Activated T-cell treated with anti-CD3 and anti-CD28 coated beads for 48 hours (primary cell): ENCODE results near the gene KHSRP.

Experiments
- DNase-seq: peaks from one replicate; pipeline ENCODE4 v3.0.0-alpha.2; 2020; ENCODE audit warnings: low read depth

The KHSRP gene

GRCh38 chr19:6392221-6393073 lies 32.2 kb downstream of the KHSRP start:
- no peak for DNase-seq

GRCh38 chr19:6387372-6387771 lies 37.2 kb downstream of the KHSRP start:
- no peak for DNase-seq

GRCh38 chr19:6384381-6384780 lies 40.2 kb downstream of the KHSRP start:
- no peak for DNase-seq

GRCh38 chr19:6383188-6383587 lies 41.4 kb downstream of the KHSRP start:
- DNase-seq: no peak

- DNase-seq: no peak
Measured at GRCh38 chr19:6381030-6381750, 43.4 kb downstream of the KHSRP start.

- no peak for DNase-seq
Measured at GRCh38 chr19:6379744-6380143, 44.9 kb downstream of the KHSRP start.

- DNase-seq: no peak
Measured at GRCh38 chr19:6378486-6378885, 46.1 kb downstream of the KHSRP start.

GRCh38 chr19:6378041-6378440 lies 46.6 kb downstream of the KHSRP start:
- no peak for DNase-seq

- DNase-seq: no peak
Measured at GRCh38 chr19:6376512-6377190, 48.0 kb downstream of the KHSRP start.

GRCh38 chr19:6375411-6376010 lies 49.1 kb downstream of the KHSRP start, which contains the start of gene PSPN:
Gene PSPN, minus strand, starts transcription at chr19:6375933. Its CDS starts 84 bp downstream, at chr19:6375849.
- no peak for DNase-seq

GRCh38 chr19:6374711-6375410 lies 49.8 kb downstream of the KHSRP start:
- DNase-seq: no peak

- DNase-seq: no peak
Measured at GRCh38 chr19:6374161-6374709, 50.4 kb downstream of the KHSRP start.

- DNase-seq: no peak
Measured at GRCh38 chr19:6373813-6374108, 50.9 kb downstream of the KHSRP start.

- peak; percentile 99 for DNase-seq
Measured at GRCh38 chr19:6373096-6373812, 51.4 kb downstream of the KHSRP start.

- peak; percentile 90 for DNase-seq
Measured at GRCh38 chr19:6372594-6373095, 52.0 kb downstream of the KHSRP start, which contains the start of gene ALKBH7. Gene ALKBH7, plus strand, starts transcription at chr19:6372794. Its CDS starts 27 bp downstream, at chr19:6372821.

- no peak for DNase-seq
Measured at GRCh38 chr19:6364353-6364752, 60.3 kb downstream of the KHSRP start.
